ENCODE measurements around the gene LINGO3.

The LINGO3 gene

GRCh38 chr19:2343289-2343982, 35.5 kb upstream of the LINGO3 start:
- H3K27ac ChIP-seq, result no peak overlapping the region
- TF ChIP-seq CTCF (conservative IDR thresholded peaks at IDR 0.05), result no peak
- TF ChIP-seq ZFX (IDR thresholded peaks at IDR 0.05), result no peak

DNA sequence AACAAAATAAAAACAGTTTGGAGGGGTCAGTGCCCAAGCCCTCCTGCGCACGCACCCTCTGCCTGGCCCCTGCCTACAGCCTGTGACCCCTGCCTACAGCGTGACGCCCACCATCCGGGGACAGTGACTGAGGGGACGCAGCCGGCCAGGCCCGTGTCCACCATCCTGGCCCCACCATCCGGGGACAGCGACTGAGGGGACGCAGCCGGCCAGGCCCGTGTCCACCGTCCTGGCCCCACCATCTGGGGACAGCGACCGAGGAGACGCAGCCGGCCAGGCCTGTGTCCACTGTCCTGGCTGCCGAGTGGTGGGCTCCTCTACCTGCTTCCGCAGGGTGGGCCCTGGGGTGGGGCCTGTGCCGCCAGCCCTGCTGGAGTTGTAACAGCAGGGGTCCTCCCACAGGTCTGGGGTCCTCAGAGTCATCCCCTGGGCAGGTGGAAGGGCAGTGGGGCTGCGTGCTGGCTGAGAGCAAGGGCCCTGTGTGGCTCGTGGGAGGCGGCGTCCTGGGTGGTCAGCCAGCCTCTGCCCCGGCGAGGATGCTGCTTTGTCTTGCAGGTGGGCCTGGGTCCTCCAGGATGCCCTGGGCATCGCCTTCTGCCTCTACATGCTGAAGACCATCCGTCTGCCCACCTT, 34.8 kb upstream of the LINGO3 start:
- no peak overlapping the region for H3K27ac ChIP-seq
- TF ChIP-seq ZFX (IDR thresholded peaks at IDR 0.05), result no peak
- no peak for TF ChIP-seq CTCF (conservative IDR thresholded peaks at IDR 0.05)

DNA sequence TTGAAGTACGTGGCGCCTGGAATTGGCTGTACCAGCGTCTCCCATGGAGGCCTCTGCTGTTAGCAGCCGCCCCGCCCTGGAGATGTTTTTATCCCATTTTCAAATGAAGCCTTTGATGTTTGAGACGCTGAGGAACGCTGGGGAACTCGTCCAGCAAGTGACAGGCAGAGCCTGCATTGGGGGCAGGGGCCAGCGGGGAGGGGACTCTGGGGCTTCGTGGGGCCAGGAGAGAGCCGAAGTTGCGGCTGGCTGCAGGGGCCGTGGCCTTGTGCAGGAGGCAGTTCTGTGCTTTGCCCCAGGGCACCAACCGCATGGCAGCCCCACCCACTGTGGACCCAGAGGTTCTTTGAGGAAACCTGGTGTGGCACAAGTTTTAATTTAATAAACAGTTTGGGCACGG, 34.0 kb upstream of the LINGO3 start:
- TF ChIP-seq ZFX (IDR thresholded peaks at IDR 0.05), result no peak
- TF ChIP-seq CTCF (conservative IDR thresholded peaks at IDR 0.05), result no peak
- H3K27ac ChIP-seq, result no peak overlapping the region

GRCh38 chr19:2341244-2341751, 33.3 kb upstream of the LINGO3 start:
- H3K27ac ChIP-seq, result no peak overlapping the region
- TF ChIP-seq ZFX (IDR thresholded peaks at IDR 0.05) (no peak), CTCF (conservative IDR thresholded peaks at IDR 0.05) (no peak)

GRCh38 chr19:2340496-2341243, 32.7 kb upstream of the LINGO3 start:
- no peak overlapping the region for H3K27ac ChIP-seq
- no peak for TF ChIP-seq CTCF (conservative IDR thresholded peaks at IDR 0.05)
- no peak for TF ChIP-seq ZFX (IDR thresholded peaks at IDR 0.05)

DNA sequence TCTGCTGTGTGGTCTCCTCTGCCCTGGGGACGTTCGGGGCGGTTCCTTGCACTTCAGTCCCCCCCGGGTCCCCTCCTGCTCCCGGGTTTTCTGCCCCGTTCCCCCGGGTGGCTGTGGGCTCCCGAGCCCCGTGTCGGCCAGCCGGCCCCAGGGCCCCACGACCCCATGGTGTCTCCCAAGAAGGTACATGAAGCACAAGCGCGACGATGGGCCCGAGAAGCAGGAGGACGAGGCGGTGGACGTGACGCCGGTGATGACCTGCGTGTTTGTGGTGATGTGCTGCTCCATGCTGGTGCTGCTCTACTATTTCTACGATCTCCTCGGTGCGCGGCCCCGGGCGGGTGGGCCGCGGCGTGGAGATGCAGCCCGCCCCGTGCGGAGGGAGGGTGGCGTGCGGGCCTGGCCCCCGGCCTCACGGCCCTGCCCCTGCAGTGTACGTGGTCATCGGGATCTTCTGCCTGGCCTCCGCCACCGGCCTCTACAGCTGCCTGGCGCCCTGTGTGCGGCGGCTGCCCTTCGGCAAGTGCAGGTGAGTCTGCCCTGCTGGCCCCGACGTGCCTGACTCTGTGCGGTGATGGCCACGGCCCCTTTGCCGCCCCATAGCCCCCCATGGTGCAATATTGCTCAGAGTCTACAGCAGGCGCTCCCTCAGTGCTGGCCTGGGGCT, 31.8 kb upstream of the LINGO3 start:
- TF ChIP-seq CTCF (conservative IDR thresholded peaks at IDR 0.05) (no peak), ZFX (IDR thresholded peaks at IDR 0.05) (no peak)
- H3K27ac ChIP-seq, result no peak overlapping the region

Data from C4-2B (cell line).